HepG2 (cell line): ENCODE data around the gene SMARCAD1. TPM values are rescaled to one million over a fixed set of nuclear protein-coding genes. Genes with fewer than 3 reads are reported as not detected.

Source experiments
- AHDC1 ChIP-seq: sonication (generic); formaldehyde crosslinking; IDR thresholded peaks from 2 replicates; pipeline ENCODE4 v1.5.1; 2020; ENCODE audit warnings: mild to moderate bottlenecking, missing genetic modification reagents, borderline replicate concordance
- CBX2 ChIP-seq, 2 experiments: fragments of 200-600 bp in 1 of 2; sonication (generic); formaldehyde crosslinking in 1 of 2; IDR thresholded peaks; 2 replicates each; pipeline versions ENCODE4 v1.7.0 to v1.8.1; 2018 to 2022; ENCODE audit warnings: low read depth in 2 of 2, low read length in 1 of 2, mild to moderate bottlenecking in 1 of 2, missing genetic modification reagents in 1 of 2
- ELF1 ChIP-seq: sonication (generic); formaldehyde crosslinking; IDR thresholded peaks from 2 replicates; pipeline ENCODE4 v1.4.0; 2020; ENCODE audit warnings: missing genetic modification reagents
- MIXL1 ChIP-seq: IDR thresholded peaks from 2 replicates; pipeline ENCODE4 v1.6.1; 2016
- MXD1 ChIP-seq: sonication (generic); formaldehyde crosslinking; IDR thresholded peaks from 2 replicates; pipeline ENCODE4 v1.4.0; 2020; ENCODE audit warnings: mild to moderate bottlenecking, missing genetic modification reagents
- NFYB ChIP-seq: sonication (generic); formaldehyde crosslinking; IDR thresholded peaks from 2 replicates; pipeline ENCODE4 v1.4.0; 2020; ENCODE audit warnings: missing genetic modification reagents
- PAX8 ChIP-seq: sonication (generic); formaldehyde crosslinking; IDR thresholded peaks from 2 replicates; pipeline ENCODE4 v1.8.0; 2022; ENCODE audit warnings: mild to moderate bottlenecking, missing genetic modification reagents, borderline replicate concordance
- ZBTB37 ChIP-seq: sonication (generic); formaldehyde crosslinking; IDR thresholded peaks from 2 replicates; pipeline ENCODE4 v1.4.0; 2020; ENCODE audit warnings: mild to moderate bottlenecking, missing genetic modification reagents
- ZBTB7A ChIP-seq: sonication (generic); formaldehyde crosslinking; IDR thresholded peaks from 2 replicates; pipeline ENCODE4 v1.8.0; 2022; ENCODE audit warnings: mild to moderate bottlenecking, missing genetic modification reagents
- ZEB1 ChIP-seq: IDR thresholded peaks from 2 replicates; pipeline ENCODE4 v1.6.1; 2012; ENCODE audit warnings: mild to moderate bottlenecking, low read depth, inconsistent platforms; ENCODE audit not compliant: insufficient replicate concordance
- ZHX1 ChIP-seq: sonication (generic); formaldehyde crosslinking; IDR thresholded peaks from 2 replicates; pipeline ENCODE4 v1.8.1; 2022; ENCODE audit warnings: low read depth, mild to moderate bottlenecking, missing genetic modification reagents
- ZNF549 ChIP-seq: sonication (generic); formaldehyde crosslinking; IDR thresholded peaks from 2 replicates; pipeline ENCODE4 v1.5.0; 2020; ENCODE audit warnings: missing genetic modification reagents
- ZNF678 ChIP-seq: sonication (generic); formaldehyde crosslinking; IDR thresholded peaks from 2 replicates; pipeline ENCODE4 v1.4.0; 2020; ENCODE audit warnings: mild to moderate bottlenecking, missing genetic modification reagents
- ZSCAN31 ChIP-seq: sonication (generic); formaldehyde crosslinking; IDR thresholded peaks from 2 replicates; pipeline ENCODE4 v1.5.0; 2020; ENCODE audit warnings: low read depth, mild to moderate bottlenecking, missing genetic modification reagents
- polyA plus RNA-seq, 8 experiments: library from polyadenylated mRNA; depleted of rRNA in 3 of 8; stranded (reverse) in 7 of 8; unstranded in 1 of 8; fragments of >200 nt; fragmentation: Illumina TruSeq in 4 of 8; extraction: Trizol in 4 of 8; gene quantifications; 2 replicates each; pipeline versions ENCODE4 v1.2.1 to v1.2.3, GENCODE V29; 2011 to 2016; ENCODE audit warnings: low read depth in 4 of 8, missing spikeins in 1 of 8, mixed read lengths in 1 of 8; ENCODE audit not compliant: insufficient read depth in 1 of 8
- total RNA-seq, 5 experiments: library from RNA; depleted of rRNA; stranded (reverse); fragments of >200 nt; fragmentation: Illumina TruSeq; extraction: Trizol; gene quantifications; 2 replicates each; pipeline ENCODE4 v1.2.3, GENCODE V29; 2016; ENCODE audit warnings: low read depth in 1 of 5
- TF ChIP-seq, protein P1 (sequence below): IDR thresholded peaks from 2 replicates; pipeline ENCODE4 v1.4.0; 2020; ENCODE audit warnings: mild to moderate bottlenecking, missing genetic modification reagents

The SMARCAD1 gene
- total and polyA plus RNA-seq, 2 of the 13 experiments (the other 11 are each of a cell fraction or from before 2014, with no cell fraction given): 18.2 to 35.9 TPM

DNA sequence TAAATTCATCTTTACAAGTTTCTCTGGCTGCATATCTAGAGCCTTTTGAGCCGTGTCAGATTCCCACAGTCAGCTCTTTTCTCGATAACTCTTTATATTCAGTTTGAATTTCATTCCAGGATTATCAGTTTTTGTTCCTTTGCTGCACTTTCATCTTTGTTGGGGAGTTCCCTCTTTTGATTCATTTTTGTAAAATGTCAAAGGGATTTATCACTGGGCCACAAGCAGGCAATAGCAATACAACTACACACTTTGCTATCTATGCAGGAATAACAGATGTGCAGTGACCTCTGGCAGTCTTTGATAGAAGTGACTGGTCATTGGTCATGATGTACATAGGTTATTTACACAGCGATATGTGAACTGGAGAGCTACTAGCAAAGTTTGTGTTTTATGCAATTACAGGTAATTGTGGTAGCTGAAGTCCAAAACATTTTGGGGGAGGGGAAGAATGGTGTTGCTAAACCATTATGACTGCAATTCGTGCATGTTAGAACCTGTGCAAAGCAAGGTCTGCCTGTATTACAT is 91.1 kb downstream of the SMARCAD1 start (continued):
- TF ChIP-seq MIXL1 (peak; percentile 87; the same call in 1 of the 2 replicates), CBX2 (IDR thresholded peaks at IDR 0.05; ENCODE audit: low read depth, low read length) (no peak), CBX2 (CRISPR knock-in tag; IDR thresholded peaks at IDR 0.05; ENCODE audit: low read depth) (no peak), AHDC1 (no peak), ZHX1 (CRISPR knock-in tag) (no peak), ZBTB7A (CRISPR knock-in tag) (no peak), ZNF678 (CRISPR knock-in tag) (no peak), ZSCAN31 (CRISPR knock-in tag) (no peak), PAX8 (CRISPR knock-in tag) (no peak), ZBTB37 (no peak), ELF1 (no peak), ZEB1 (no peak), ZNF549 (CRISPR knock-in tag) (no peak), NFYB (no peak), MXD1 (CRISPR knock-in tag) (no peak)
- TF ChIP-seq, protein P1, sequence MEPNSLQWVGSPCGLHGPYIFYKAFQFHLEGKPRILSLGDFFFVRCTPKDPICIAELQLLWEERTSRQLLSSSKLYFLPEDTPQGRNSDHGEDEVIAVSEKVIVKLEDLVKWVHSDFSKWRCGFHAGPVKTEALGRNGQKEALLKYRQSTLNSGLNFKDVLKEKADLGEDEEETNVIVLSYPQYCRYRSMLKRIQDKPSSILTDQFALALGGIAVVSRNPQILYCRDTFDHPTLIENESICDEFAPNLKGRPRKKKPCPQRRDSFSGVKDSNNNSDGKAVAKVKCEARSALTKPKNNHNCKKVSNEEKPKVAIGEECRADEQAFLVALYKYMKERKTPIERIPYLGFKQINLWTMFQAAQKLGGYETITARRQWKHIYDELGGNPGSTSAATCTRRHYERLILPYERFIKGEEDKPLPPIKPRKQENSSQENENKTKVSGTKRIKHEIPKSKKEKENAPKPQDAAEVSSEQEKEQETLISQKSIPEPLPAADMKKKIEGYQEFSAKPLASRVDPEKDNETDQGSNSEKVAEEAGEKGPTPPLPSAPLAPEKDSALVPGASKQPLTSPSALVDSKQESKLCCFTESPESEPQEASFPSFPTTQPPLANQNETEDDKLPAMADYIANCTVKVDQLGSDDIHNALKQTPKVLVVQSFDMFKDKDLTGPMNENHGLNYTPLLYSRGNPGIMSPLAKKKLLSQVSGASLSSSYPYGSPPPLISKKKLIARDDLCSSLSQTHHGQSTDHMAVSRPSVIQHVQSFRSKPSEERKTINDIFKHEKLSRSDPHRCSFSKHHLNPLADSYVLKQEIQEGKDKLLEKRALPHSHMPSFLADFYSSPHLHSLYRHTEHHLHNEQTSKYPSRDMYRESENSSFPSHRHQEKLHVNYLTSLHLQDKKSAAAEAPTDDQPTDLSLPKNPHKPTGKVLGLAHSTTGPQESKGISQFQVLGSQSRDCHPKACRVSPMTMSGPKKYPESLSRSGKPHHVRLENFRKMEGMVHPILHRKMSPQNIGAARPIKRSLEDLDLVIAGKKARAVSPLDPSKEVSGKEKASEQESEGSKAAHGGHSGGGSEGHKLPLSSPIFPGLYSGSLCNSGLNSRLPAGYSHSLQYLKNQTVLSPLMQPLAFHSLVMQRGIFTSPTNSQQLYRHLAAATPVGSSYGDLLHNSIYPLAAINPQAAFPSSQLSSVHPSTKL (CRISPR knock-in tag): peak; percentile 87
